ENCODE data around the gene FAM9A.
"Not testable (repeated sequence)": the region's sequence is repeated elsewhere in the genome, so short reads cannot be mapped to it uniquely, and the experiment has no call there.

The FAM9A gene

GRCh38 chrX:8800351-8800750, 832 bp downstream of the FAM9A start:
- DNase-seq, result not testable (repeated sequence)

GRCh38 chrX:8799281-8799680, 1.9 kb downstream of the FAM9A start:
- DNase-seq, result not testable (repeated sequence)

- DNase-seq, result not testable (repeated sequence)
Observed at GRCh38 chrX:8798702-8799101, 2.5 kb downstream of the FAM9A start.

GRCh38 chrX:8787119-8787518, 14.1 kb downstream of the FAM9A start:
- DNase-seq, result not testable (repeated sequence)

- no peak for DNase-seq
Observed at GRCh38 chrX:8784162-8784561, 17.0 kb downstream of the FAM9A start.

GRCh38 chrX:8783714-8784098, 17.5 kb downstream of the FAM9A start:
- DNase-seq, result no peak

GRCh38 chrX:8783097-8783713, 18.0 kb downstream of the FAM9A start:
- peak; percentile 19 for DNase-seq

GRCh38 chrX:8782595-8782994, 18.6 kb downstream of the FAM9A start:
- DNase-seq, result no peak

GRCh38 chrX:8781921-8782320, 19.3 kb downstream of the FAM9A start:
- not testable (repeated sequence) for DNase-seq

- no peak for DNase-seq
Observed at GRCh38 chrX:8773117-8773516, 28.1 kb downstream of the FAM9A start.

GRCh38 chrX:8760021-8760420, 41.2 kb downstream of the FAM9A start:
- DNase-seq, result no peak

- DNase-seq, result not testable (repeated sequence)
Observed at GRCh38 chrX:8758706-8759105, 42.5 kb downstream of the FAM9A start.

- DNase-seq, result not testable (repeated sequence)
Observed at GRCh38 chrX:8757609-8758389, 43.4 kb downstream of the FAM9A start.

GRCh38 chrX:8755813-8756212, 45.4 kb downstream of the FAM9A start:
- DNase-seq, result no peak

- DNase-seq, result no peak
Observed at GRCh38 chrX:8755116-8755515, 46.1 kb downstream of the FAM9A start.

- DNase-seq, result no peak
Observed at GRCh38 chrX:8749697-8750096, 51.5 kb downstream of the FAM9A start.

GRCh38 chrX:8748855-8749254, 52.3 kb downstream of the FAM9A start:
- DNase-seq, result peak; percentile 49

GRCh38 chrX:8743126-8743732, 58.0 kb downstream of the FAM9A start:
- peak; percentile 27 for DNase-seq

- no peak for DNase-seq
Observed at GRCh38 chrX:8741981-8742380, 59.2 kb downstream of the FAM9A start.
